NCI-H128 (cell line): ENCODE results near the gene EIF2B5.
A peak's percentile ranks its signal among the peaks of the same experiment; 100 is the strongest.
"Not testable (repeated sequence)": the region's sequence is repeated elsewhere in the genome, so short reads cannot be mapped to it uniquely, and the experiment has no call there.

Experiments used
- DNase-seq: peaks from one replicate; lab custom pipeline; 2025; ENCODE audit not compliant: unreplicated experiment; lab: John Stamatoyannopoulos, UW

Gene EIF2B5

DNA sequence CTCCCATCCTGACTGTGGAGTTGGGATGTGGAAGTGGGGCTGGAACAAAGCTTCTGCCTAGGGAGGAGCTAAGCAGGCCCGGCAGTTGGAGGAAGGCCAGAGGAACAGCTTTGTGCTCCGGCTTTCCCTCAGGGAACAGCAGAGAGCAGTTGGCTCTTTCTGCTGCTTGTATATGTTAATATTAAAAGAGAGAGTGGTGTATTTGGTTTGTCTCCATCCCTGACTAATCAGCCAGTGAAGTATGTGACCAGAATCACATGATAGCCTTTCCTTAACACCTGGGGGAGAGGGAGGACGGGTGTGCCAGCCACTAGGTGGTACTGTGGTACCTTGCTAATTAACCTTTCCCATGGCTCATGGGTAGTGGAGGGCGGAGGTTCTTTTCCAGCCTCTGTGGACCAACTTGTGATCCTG, 10.0 kb downstream of the EIF2B5 start:
- DNase-seq: peak; percentile 25

DNA sequence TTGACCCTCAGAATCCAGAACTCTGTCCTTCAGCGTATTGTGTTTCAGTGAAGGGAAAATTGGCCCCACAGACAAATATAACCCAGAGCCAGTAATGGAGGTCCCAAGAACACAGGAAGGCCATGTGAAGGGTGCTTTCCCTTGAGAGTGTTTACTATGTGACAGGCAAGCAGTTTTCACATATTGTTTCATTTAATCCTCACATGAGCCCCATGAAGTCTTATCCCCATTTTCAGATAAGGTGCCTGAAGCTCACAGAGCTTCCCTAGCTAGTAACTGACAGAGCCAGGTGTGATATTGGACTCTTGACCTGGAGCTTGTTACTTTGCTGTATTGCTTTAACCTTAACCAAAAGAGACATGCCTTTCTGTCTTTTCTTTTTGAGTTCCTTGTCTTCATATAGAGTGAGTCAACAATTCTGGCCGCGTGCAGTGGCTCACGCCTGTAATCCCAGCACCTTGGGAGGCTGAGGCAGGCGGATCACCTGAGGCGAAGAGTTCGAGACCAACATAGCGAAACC, 10.7 kb downstream of the EIF2B5 start:
- no peak for DNase-seq

DNA sequence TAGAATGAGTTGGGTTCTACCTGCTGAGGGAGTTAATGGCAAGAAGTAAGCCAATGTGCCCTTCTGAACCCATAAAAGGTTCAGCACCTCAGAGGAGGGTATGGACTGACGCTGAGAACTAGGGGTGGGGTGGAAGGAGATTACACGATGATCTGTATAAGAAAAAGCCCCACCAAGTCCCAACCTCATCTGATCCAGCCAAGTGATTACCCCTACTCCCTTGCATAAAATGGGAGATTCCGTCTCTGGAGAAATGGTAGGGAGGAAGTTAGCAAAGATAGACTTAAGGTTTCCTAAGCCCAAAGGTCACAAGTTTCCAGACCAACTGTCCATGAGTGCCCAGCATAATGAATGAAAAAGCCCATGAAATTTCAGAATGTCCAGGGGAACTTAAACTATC, 12.9 kb downstream of the EIF2B5 start:
- DNase-seq: no peak

DNA sequence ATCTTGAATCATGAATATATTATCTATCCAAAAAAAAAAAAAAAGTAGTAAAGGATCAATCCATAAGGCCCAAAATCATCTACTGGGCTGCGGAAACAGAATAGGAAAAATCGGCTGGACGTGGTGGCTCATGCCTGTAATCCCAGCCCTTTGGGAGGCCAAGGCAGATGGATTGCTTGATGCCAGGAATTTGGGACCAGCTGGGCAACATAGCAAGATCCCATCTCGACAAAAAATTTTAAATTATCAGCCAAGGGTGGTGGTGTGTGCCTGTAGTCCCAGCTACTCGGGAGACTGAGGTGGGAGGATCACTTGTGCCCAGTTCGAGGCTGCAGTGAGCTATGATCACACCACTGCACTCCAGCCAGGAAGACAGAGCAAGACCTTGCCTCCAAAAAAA, 14.0 kb downstream of the EIF2B5 start:
- DNase-seq: no peak

DNA sequence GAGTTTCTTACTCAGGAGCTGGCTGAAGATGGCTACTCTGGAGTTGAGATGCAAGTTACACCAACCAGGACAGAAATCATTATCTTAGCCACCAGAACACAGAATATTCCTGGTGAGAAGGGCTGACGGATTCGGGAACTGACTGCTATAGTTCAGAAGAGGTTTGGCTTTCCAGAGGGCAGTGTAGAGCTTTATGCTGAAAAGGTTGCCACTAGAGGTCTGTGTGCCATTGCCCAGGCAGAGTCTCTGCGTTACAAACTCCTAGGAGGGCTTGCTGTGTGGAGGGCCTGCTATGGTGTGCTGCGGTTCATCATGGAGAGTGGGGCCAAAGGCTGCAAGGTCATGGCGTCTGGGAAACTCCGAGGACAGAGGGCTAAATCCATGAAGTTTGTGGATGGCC, 14.6 kb downstream of the EIF2B5 start:
- DNase-seq: not testable (repeated sequence)

DNA sequence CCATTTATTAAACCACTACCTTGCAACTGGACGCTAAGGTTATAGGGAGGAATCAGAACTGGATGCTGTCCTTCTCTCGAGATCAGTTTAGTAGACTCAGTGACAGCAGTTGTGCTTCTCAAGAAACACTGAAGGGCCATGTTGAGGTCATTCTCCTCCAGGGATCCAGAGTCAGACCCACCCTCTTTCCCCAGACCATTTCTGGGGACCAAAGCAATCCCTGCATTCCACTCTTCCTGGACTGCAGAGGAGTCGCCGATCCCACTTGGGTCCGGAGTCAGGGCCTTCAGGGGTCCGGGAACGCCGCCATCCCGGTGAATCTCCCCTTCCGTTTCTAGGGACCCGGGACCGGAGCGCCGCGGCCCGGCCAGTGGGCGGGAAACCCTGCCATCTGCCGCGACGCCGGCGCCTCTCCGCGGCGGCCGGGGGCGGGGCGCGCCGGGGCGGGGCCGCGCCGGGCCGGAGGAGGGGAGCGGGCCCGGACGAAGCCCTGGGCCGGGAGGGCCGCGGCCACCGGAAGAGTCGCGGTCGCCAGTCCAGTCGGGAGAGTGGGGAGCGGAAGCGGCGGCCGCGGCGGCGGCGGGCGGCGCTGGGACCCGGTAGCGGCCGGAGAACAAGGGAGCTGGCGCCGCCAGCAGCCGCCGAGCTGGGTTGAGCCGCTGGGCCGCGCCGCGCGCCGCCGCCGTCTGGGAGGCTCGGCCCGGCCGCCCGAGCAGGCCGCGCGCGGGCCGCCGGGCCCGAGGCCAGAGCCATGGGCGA, 19.9 kb downstream of the EIF2B5 start, which contains the start of gene DVL3:
Gene DVL3, plus strand, starts transcription at position 493 of the 759 bp plus-strand sequence. Its CDS starts 259 bp downstream, at position 752.
- DNase-seq: no peak

DNA sequence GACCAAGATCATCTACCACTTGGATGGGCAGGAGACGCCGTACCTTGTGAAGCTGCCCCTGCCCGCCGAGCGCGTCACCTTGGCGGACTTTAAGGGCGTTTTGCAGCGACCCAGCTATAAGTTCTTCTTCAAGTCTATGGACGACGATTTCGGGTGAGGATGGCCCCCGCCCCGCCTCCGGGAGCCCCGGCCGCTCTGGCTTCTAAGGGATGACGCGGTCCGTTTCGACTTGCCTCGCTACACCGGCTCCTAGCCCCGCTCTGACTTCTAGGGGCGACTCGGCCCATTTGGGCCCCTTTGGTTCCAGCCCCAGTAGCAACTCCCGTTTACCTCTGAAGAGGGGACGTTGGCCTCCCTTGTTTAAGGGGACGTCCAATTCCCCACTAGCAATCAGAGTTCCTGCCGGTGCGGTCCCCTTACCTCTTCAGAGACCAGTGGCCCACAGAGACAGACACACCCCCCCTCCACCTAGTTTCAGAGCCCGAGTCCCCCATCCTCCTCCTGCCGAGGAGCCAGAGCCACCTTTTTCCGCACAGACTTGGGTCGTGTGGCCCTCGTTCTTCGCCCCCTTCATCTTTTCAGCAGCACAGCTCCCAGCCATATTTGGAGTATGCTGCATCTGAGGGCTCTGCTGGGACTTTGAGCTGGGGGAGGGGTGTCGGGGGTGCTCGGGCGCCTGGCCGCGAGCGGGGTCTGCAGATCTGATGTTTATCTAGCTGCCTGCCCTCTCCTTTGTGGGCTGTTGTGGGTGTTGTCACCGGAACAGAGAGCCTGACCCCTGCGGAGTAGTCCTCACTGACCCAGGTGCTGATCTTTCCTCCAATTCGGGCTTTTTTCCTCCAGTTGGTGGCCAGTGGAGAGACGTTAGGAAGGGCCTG, 20.7 kb downstream of the EIF2B5 start:
- DNase-seq: no peak

DNA sequence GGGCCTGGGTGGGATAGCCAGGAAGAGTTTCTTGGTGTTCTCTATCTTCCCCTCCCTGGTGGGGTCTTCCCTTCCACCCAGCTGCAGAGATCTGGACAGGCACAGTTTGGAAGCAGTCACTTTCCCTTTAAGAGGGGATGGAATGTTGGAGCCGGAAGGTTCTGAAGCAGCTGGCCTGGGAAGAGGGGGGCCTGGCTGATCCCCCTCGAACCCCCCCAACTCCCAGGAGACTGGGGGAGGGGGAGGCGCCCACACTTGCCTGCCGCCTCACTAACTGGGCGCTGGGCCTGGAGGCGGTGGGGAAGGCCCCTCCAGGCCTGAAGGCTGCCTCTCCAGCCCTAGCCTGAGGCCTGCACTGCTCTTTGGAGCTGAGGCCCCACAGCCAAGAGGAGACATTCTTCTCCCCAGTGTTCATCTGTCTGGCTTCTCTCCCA, 21.4 kb downstream of the EIF2B5 start:
- DNase-seq: no peak

DNA sequence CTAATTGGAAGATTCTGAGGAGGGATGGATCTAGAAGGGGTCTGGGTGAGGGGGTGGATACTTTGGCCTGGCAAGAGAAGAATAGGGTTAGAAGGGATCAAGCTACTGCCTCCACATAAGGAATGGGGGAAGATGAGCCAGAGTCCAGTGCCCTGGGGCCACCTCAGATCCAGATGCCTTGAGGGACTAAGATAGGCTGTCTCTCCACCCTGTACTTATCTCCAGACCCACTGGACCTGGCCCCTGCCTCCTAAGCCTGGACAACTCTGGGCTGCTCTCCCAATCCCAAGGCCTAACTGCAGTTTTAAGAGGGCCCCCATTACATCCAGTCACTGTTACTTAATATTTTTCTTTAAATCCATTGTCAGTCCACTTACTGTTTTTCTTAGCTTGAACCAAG, 22.0 kb downstream of the EIF2B5 start:
- no peak for DNase-seq

DNA sequence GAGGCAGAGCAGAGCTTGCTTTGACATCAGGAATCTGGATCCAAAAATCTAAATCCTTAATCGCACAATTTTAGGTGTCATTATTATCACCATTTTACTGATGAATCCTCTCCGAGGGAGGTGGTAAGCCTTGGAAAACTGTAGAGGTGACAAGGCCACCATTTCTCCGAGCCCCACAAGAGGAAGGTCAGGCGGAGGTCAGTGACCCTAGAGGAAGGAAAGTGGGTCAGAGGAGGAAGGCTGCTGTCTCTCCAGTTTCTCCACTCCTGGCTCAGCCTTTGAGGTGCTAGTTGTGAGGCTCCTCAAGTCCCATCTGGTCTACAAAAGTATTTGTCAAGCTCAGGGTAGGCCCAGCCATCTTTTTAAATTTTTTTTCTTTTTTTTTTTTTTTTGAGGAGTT, 23.2 kb downstream of the EIF2B5 start:
- no peak for DNase-seq

DNA sequence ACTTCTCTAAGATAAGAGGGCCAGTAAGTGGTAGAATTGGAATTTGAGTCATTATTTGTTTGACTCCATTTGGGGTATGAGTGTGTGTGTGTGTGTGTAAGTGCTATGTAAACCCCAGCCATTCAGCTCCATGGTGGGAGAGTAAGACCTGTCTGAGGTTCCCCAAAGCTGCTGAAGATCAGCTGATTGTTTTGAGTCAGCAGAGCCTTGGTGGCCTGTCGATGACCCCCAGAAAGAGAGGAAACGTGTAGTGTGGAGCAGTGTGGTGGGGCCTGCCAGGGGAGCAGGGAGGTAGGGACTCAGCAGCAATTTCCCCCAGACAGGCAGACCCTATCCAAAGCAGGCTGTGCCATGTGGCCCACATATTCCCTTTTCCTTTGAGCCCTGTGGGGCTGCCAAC, 25.3 kb downstream of the EIF2B5 start:
- DNase-seq: no peak

DNA sequence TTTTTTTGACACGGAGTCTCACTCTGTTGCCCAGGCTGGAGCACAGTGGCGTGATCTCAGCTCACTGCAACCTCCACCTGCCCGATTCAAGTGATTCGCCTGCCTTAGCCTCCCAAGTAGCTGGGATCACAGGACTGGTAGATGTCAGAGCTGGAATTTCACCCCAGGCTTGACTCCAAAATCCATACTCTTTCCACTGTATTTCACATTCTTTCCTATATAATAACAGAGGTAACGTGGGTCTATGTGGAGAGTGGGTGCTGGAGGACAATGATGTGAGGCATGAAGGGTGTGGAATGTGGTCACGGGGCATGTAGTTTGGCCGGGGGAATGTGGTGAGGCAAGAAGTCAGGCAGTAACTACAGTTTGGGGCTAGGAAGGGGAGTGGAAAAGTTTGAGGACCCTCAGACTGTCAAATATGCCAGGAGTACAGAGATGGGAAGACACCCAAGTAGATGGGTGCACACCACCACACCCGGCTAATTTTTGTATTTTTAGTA, 27.5 kb downstream of the EIF2B5 start:
- DNase-seq: not testable (repeated sequence)

DNA sequence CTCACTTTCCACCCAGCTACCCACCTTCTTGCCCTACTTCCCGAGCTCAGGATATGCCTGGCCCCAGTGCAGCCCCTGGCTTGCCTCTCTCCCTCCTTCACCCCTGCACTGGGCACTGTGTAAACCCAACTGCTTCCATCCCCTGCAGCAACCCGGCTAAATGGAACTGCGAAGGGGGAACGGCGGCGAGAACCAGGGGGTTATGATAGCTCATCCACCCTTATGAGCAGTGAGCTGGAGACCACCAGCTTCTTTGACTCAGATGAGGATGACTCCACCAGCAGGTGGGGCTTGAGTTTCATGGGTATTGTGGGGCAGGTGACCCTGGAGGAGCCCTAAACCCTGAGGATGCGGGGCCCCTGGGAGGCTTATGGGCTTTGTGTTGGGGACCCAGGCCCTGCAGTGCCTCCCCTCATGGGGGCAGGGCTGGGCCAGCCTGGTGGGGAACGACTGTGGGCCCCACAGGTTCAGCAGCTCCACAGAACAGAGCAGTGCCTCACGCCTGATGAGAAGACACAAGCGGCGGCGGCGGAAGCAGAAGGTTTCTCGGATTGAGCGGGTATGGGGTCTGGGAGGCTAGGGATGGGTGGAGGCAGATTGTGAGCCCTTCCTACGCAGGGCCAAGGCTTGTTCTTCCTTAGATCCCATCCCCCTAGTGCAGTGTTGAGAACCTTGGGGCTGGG, 29.6 kb downstream of the EIF2B5 start:
- no peak for DNase-seq

DNA sequence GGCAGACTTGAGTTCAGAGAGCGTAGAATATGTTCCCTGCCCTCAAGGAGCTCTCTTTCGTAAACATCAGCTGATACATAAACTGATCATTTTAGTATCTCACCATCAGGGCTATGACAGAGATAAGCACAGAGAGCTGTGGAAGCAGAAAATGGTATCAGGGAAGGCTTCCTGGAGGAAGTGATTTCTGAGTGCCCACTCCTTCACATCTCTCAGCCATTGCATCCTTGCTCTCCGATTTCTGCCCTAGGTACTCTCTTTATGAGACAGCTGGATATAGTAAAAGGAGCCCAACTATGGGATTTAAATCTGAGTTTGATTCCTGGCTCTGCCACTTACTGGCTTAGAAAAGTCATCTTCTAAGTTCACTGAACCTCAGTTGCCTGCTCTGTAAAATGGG, 30.4 kb downstream of the EIF2B5 start:
- no peak for DNase-seq

DNA sequence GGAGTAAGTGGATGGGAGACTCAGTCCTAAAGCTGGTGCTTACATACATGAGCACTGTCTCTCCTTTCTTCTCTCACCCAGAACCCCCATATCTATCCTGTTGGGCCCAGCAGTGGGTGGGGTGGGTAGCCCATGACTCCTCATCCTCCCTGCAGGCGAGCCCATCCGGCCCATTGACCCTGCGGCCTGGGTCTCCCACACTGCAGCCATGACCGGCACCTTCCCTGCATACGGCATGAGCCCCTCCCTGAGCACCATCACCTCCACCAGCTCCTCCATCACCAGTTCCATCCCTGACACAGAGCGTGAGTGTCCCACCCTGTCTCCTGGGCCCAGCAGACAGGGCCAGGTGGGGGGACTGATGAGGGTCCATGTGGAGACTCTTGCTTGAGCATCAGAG, 31.5 kb downstream of the EIF2B5 start:
- no peak for DNase-seq

DNA sequence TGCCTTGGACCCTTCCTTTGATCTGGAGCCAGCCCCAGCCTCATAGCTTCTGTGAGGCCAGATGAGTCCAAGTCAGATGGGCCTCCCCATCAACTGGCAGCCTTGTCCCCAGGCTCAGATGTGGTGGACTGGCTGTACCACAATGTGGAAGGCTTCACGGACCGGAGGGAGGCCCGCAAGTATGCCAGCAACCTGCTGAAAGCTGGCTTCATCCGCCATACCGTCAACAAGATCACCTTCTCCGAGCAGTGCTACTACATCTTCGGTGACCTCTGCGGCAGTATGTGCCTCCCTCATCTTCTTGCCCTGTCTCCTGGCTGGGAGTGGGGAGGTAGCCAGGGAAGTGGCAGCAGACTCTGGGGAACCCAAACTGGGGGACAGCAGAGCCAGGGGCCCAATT, 32.6 kb downstream of the EIF2B5 start:
- no peak for DNase-seq

DNA sequence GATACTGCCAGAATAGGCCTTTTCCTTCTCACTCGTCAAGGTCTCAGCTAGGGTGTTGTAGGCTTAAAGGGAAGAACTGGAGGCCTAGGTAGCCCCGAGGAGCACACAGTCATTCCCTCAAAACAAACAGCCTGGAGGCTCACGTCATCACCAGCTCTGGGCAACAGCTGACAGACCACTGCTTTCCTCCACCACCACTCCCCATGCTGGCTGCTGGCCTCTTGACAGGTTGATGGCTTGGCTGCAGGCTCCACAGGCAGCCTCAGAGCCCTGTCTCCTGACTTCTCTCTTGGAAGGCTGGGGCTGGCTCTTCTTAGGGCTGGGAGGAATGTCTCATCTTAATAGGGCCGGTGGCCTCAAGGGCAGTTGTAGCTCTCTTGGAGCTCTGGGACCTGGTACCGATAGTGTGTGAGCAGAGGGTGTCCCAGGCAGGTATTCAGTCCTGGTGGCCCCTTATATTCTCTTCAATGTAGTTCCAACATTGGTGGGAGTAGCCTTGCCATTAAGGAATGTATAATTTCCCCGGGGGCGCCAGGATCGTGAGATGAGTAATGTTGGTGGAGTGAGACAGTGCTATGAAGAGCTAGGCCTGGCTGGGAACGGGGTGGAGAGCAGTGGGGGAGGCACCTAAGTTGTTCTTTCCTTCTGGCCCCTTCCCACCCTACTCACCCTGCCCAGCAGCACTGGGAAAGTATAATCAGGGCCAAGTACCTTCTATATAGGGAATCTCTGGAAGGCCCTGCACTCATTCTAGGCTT, 33.4 kb downstream of the EIF2B5 start:
- no peak for DNase-seq

DNA sequence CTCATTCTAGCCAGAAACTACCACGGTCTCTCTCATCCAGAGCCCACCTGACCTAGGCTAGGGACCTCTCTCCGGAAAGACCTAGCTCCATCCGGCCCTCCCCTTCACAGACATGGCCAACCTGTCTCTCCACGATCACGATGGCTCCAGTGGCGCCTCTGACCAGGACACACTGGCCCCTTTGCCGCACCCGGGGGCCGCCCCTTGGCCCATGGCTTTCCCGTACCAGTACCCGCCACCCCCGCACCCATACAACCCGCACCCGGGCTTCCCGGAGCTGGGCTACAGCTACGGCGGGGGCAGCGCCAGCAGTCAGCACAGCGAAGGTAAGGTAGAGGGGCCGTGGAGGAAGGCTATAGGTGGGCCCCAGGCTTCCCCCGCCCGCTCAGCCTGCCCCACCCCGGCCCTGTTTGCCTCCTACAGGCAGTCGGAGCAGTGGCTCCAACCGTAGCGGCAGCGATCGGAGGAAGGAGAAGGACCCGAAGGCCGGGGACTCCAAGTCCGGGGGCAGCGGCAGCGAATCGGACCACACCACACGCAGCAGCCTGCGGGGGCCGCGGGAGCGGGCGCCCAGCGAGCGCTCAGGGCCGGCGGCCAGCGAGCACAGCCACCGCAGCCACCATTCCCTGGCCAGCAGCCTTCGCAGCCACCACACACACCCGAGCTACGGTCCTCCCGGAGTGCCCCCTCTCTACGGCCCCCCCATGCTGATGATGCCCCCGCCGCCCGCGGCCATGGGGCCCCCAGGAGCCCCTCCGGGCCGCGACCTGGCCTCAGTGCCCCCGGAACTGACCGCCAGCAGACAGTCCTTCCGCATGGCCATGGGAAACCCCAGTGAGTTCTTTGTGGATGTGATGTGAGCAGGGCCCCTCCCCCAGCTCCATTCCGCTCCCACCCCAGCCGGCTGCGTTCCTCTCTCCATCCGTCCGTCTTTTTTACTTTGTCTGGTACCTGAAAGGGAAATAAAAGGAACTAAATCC, 35.0 kb downstream of the EIF2B5 start:
- no peak for DNase-seq

DNA sequence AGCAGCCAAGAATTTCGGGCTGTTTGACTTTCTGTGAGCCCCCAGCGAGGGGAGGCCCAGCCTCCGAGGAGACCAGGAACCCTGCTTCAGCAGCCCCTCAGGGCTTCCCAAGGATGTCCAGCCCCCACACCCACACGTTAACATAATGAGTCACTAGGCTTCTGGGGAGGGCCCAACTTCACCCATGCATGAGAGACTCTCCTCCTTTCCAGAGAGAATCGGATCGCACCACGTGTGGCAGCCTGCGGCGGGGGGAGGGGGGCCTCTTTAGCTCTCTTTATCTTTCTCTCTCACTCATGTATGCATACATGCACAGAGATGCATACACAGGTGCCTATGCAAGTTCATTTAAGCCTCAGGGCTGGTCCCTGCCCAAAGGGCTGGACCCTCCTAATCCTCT, 36.4 kb downstream of the EIF2B5 start:
- DNase-seq: no peak
